ENCODE measurements around the gene CAMKMT. TPM values are rescaled to one million over a fixed set of nuclear protein-coding genes. Genes with fewer than 3 reads are reported as not detected.

Gene CAMKMT
- total and polyA plus RNA-seq, 10 donors = 4.1 to 26.1 (median 11.0) TPM

GRCh38 chr2:44707945-44708660 is 346.4 kb downstream of the CAMKMT start:
- peak overlapping the region in 2 of 8 donors; percentile 7 to 35 for H3K4me3 ChIP-seq
- 10 to 28% (median 16%) methylated on average over 4 of the region's 4 CpGs for WGBS, 5 donors
- H3K27me3 ChIP-seq (replicated peaks in 1 of 7) = no peaks in the 10 kb centered on the region
- H3K9me3 ChIP-seq = no peaks in the 10 kb centered on the region
- H3K36me3 ChIP-seq = no peaks in the 10 kb centered on the region
- peak overlapping the region in 5 of 8 donors; percentile 35 to 76 (median 71) for H3K27ac ChIP-seq
- intact Hi-C loops (cut with DNase I; ENCODE audit: low total_unique reads) = no loop called here
- no peak for DNase-seq
- no peak for TF ChIP-seq POLR2AphosphoS5 (IDR thresholded peaks at IDR 0.05)
- TF ChIP-seq CTCF (IDR thresholded peaks at IDR 0.05 in 8 of 11, conservative IDR thresholded peaks at IDR 0.05 in 3 of 11) = no peak
- no peak for TF ChIP-seq POLR2A (IDR thresholded peaks at IDR 0.05)
- H3K4me1 ChIP-seq = peaks cover 0 to 32% (median 11%) of the 10 kb centered on the region in 6 donors

DNA sequence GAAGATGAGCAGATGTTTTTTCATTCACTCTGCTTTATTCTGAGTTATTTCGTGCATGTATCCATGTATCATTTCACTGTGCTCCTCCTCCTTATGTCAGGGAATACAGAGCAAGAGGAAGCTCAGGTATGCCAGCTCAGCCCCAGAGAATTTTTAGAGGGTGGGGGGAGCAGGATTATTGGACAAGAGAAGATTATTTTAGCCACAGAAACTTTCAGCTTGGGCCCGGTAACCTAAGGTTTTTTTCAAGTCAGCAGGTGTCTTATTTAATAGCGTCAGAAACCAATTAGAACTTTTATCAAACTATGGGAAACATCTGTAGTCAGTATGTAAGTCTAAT is 346.9 kb downstream of the CAMKMT start:
- WGBS, 5 donors = 32 to 38% (median 35%) methylated on average over 3 of the region's 3 CpGs
- H3K4me1 ChIP-seq = peaks cover 0 to 37% (median 14%) of the 10 kb centered on the region in 6 donors
- H3K27ac ChIP-seq = peak overlapping the region in 5 of 8 donors; percentile 35 to 76 (median 71)
- no peak for DNase-seq
- no peaks in the 10 kb centered on the region for H3K9me3 ChIP-seq
- H3K4me3 ChIP-seq = peak overlapping the region in 2 of 8 donors; percentile 7 to 35
- H3K36me3 ChIP-seq = no peaks in the 10 kb centered on the region
- TF ChIP-seq POLR2A (IDR thresholded peaks at IDR 0.05) = no peak
- TF ChIP-seq CTCF (IDR thresholded peaks at IDR 0.05 in 8 of 11, conservative IDR thresholded peaks at IDR 0.05 in 3 of 11) = no peak
- no peak for TF ChIP-seq POLR2AphosphoS5 (IDR thresholded peaks at IDR 0.05)
- H3K27me3 ChIP-seq (replicated peaks in 1 of 7) = no peaks in the 10 kb centered on the region
- intact Hi-C loops (cut with DNase I; ENCODE audit: low total_unique reads) = no loop called here

DNA sequence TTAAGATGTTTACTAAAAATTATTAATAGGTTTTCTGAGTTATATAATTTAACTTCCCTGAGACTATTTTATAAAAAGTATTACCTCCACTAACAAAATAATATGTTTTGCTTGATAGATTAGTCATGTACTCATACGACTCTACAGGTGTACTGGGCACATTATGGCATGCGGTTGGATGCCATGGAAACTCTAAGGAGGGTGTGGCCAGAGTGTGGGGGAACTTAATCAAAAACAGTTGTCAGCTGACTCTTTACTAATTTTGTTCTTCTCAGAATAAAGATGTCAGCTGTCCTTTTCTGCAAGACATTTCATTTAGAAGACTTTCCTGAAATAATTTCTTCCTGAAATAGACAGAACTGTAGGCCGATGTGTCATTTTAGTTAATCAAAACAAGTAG is 351.4 kb downstream of the CAMKMT start:
- 51 to 60% (median 54%) methylated on average over 3 of the region's 3 CpGs for WGBS, 5 donors

More for the DNA sequence above, 351.4 kb downstream of the CAMKMT start:
- H3K27ac ChIP-seq = peak overlapping the region in 5 of 8 donors; percentile 2 to 51 (median 21)
- H3K4me1 ChIP-seq = peaks cover 0 to 35% (median 14%) of the 10 kb centered on the region in 6 donors
- TF ChIP-seq POLR2A (IDR thresholded peaks at IDR 0.05) (no peak), CTCF (IDR thresholded peaks at IDR 0.05 in 8 of 11, conservative IDR thresholded peaks at IDR 0.05 in 3 of 11) (no peak), POLR2AphosphoS5 (IDR thresholded peaks at IDR 0.05) (no peak)
- no peaks in the 10 kb centered on the region for H3K9me3 ChIP-seq
- intact Hi-C loops (cut with DNase I; ENCODE audit: low total_unique reads) = no loop called here
- no peaks in the 10 kb centered on the region for H3K27me3 ChIP-seq (replicated peaks in 1 of 7)
- H3K36me3 ChIP-seq = no peaks in the 10 kb centered on the region
- no peak overlapping the region for H3K4me3 ChIP-seq
- peak; percentile 79 for DNase-seq

Measured in spleen (tissue), 11 donors.